Neural progenitor cell (in vitro differentiated cells): ENCODE measurements around the gene DAAM2.

Experiments used
- EZH2 ChIP-seq: fragments of 200-600 bp; sonication (generic); IDR thresholded peaks from 2 replicates; pipeline ENCODE4 v1.6.1; 2017; ENCODE audit warnings: antibody characterized with exemption, mild to moderate bottlenecking, moderate library complexity
- EZH2phosphoT487 ChIP-seq: fragments of 200-600 bp; sonication (generic); IDR thresholded peaks from 2 replicates; pipeline ENCODE4 v1.6.1; 2017; ENCODE audit warnings: antibody characterized with exemption
- TF ChIP-seq, protein P1 (sequence below): fragments of 200-600 bp; sonication (generic); IDR thresholded peaks from 2 replicates; pipeline ENCODE4 v1.5.1; 2017; ENCODE audit warnings: antibody characterized with exemption, mild to moderate bottlenecking

DNA sequence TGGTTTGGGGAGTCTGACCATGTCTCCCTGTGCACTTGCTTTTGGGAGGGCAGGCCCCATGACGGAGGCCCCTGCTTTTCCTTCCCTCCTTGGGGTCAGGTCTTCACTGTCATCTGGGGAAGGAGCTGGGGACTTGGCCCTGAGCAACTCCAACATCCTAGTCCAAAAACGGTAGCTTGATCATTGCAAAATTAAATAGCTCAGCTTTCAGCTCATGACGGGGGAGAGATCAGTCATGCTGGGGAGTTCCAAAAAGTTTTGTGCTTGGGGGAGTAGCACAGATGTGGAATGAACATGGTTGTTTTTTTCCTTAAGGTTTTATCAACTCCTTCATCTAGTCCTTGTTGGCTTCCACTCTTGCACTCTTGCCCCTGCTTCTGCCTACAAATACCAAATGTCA lies 81.3 kb downstream of the DAAM2 start:
- TF ChIP-seq EZH2: no peak
- TF ChIP-seq, protein P1, sequence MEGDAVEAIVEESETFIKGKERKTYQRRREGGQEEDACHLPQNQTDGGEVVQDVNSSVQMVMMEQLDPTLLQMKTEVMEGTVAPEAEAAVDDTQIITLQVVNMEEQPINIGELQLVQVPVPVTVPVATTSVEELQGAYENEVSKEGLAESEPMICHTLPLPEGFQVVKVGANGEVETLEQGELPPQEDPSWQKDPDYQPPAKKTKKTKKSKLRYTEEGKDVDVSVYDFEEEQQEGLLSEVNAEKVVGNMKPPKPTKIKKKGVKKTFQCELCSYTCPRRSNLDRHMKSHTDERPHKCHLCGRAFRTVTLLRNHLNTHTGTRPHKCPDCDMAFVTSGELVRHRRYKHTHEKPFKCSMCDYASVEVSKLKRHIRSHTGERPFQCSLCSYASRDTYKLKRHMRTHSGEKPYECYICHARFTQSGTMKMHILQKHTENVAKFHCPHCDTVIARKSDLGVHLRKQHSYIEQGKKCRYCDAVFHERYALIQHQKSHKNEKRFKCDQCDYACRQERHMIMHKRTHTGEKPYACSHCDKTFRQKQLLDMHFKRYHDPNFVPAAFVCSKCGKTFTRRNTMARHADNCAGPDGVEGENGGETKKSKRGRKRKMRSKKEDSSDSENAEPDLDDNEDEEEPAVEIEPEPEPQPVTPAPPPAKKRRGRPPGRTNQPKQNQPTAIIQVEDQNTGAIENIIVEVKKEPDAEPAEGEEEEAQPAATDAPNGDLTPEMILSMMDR: no peak
- no peak for TF ChIP-seq EZH2phosphoT487
